B cell (primary cell): Measurements from ENCODE around the gene PYDC1.

Experiments used
- CTCF ChIP-seq: fragments of 200-600 bp; IDR thresholded peaks from one replicate; pipeline ENCODE4 v1.8.0; 2022; ENCODE audit warnings: antibody characterized with exemption, mild to moderate bottlenecking
- EZH2 ChIP-seq: IDR thresholded peaks from 2 replicates; pipeline ENCODE4 v1.6.1; 2012; ENCODE audit warnings: borderline replicate concordance, low read depth, mild to moderate bottlenecking, moderate library complexity, low read length; ENCODE audit not compliant: insufficient read depth, poor library complexity, severe bottlenecking

- no peak for TF ChIP-seq CTCF
- TF ChIP-seq EZH2: no peak
These were observed 23.1 kb downstream of the PYDC1 start for GRCh38 chr16:31193874-31194273.
